GM12801 (cell line): ENCODE measurements around the gene BGN.

Experiments used
- TF ChIP-seq, protein P1 (sequence below): IDR thresholded peaks from one replicate; pipeline ENCODE4 v1.5.1; 2011; ENCODE audit warnings: control low read depth; ENCODE audit not compliant: insufficient read length; ENCODE audit errors: extremely low read depth

Gene BGN

GRCh38 chrX:153487590-153488071, 7.1 kb upstream of the BGN start:
- TF ChIP-seq, protein P1, sequence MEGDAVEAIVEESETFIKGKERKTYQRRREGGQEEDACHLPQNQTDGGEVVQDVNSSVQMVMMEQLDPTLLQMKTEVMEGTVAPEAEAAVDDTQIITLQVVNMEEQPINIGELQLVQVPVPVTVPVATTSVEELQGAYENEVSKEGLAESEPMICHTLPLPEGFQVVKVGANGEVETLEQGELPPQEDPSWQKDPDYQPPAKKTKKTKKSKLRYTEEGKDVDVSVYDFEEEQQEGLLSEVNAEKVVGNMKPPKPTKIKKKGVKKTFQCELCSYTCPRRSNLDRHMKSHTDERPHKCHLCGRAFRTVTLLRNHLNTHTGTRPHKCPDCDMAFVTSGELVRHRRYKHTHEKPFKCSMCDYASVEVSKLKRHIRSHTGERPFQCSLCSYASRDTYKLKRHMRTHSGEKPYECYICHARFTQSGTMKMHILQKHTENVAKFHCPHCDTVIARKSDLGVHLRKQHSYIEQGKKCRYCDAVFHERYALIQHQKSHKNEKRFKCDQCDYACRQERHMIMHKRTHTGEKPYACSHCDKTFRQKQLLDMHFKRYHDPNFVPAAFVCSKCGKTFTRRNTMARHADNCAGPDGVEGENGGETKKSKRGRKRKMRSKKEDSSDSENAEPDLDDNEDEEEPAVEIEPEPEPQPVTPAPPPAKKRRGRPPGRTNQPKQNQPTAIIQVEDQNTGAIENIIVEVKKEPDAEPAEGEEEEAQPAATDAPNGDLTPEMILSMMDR: no peak

DNA sequence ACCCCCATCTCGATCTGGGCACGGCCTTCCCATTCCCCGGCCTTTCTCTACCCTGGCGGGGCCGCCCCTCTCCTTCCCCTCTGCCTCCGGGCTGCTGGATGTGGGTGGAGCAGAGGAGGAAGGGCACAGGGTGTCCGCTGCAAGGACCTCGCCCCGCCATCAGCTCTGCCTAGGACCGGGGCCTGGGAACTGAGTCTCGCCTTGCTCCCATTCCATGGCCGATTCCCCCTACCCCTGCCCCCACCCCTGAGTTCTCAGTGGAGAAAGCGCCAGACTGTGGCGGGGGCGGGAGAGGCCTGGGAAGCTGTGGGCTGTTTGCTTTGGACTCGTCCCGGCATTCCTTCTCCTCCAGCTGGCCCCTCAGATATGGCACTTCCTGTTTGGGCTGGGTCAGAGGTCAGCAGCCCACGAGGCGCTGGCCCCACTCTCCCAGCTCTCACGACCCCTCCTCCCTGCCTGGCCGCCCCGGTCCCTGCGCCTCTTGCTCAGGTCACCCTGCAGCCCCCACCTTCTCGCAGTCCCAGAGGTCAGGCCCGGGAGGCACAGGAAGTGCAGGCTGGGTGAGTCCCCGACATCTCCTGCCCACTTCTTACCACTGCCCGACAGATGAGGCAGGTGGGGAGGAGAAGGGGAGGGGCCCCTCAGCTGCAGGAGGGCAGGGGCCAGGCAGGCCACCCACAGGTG, 6.4 kb upstream of the BGN start:
- TF ChIP-seq, protein P1: no peak

DNA sequence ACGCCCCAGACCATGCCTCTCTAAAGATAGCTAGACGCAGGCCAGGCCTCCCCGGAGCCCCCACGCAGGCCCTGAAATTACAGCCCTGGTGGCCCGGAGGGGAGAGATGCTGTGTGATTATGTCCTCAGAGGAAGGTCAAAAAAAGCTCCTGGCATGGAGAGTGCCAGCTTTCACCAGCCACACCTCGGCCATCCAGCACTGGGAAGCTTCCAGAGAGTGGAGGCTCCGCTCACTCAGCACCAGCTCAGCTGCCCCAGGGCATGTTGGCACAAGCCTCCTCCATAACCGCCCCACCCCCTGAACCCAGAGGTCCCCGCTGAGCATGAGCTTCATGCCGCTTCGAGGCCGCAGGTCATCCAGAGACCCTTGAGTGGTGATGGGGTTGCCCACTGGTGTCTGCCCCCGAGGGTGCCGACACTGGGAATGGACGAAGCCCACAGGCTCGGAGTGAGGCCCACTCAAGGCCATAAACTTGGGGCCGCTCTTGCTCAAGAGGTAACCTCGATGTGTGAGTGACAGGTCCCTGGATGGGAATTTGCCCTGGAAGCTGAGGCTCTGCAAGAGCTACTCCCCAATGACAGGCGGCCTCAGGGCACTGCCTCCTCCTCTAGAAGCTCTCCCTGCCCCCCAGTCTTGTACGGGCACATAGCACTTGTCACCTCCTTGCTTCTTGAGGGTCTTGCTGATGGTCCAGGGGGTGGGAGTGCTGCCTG, 4.4 kb upstream of the BGN start:
- TF ChIP-seq, protein P1: no peak

GRCh38 chrX:153491351-153491914, 3.3 kb upstream of the BGN start:
- TF ChIP-seq, protein P1: no peak

DNA sequence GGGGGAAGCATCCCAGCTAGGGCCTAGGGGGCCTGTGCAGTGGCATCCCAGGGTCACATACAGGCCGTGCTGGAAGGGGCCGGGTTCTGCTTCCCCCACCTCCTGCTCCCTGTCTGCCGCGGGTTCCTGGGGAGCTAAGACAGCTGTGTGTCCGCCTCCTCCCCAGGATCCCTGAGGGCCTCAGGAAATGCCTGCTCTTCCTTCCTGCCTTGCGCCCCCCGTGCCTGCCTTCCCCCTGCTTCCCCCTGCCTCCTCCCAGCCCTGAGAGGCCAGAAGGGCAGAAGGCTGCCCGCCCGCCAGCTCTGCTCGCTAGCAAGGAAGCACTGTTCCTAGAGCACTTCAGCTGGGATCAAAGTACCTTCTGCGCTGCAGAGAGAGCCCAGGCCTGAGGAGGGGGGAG, 2.9 kb upstream of the BGN start:
- TF ChIP-seq, protein P1: no peak

- TF ChIP-seq, protein P1: no peak
Measured at GRCh38 chrX:153492543-153492942, 2.2 kb upstream of the BGN start.

DNA sequence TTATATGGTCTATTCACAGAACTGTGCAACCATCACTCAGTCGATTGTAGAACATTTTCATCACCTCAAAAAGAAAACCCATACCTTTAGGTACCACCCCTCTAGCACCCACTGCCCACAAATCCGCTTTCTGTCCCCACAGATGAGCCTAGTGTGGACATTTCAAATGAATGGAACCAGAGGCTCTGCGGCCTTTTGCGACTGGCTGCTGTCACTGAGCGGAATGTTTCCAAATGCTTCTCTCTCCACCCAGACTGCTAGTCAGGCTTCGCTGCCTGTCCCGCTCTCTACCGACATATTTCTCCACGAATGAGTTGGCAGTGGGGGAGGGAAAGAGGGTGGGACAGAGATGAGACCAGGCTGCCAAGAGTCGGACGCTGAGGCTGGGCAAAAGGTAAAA, 1.7 kb upstream of the BGN start:
- TF ChIP-seq, protein P1: no peak
